A549 (cell line): ENCODE measurements around the gene CCL4.

Source experiments
- CHD4 ChIP-seq: fragments of 200-600 bp; sonication (generic); IDR thresholded peaks from 2 replicates; pipeline ENCODE4 v1.6.1; 2016; ENCODE audit warnings: antibody characterized with exemption, mild to moderate bottlenecking, borderline replicate concordance
- CTCF ChIP-seq: fragments of >200 bp; sonication (Bioruptor Twin); formaldehyde crosslinking; IDR thresholded peaks from 3 replicates; pipeline ENCODE4 v1.5.1; 2016
- E2F6 ChIP-seq: IDR thresholded peaks from 2 replicates; pipeline ENCODE4 v1.6.1; 2012; ENCODE audit warnings: low read depth, borderline replicate concordance
- NR3C1 ChIP-seq: fragments of >200 bp; sonication (Bioruptor Twin); formaldehyde crosslinking; IDR thresholded peaks from 3 replicates; pipeline ENCODE4 v1.6.1; 2017
- PHF8 ChIP-seq: fragments of 200-600 bp; sonication (generic); IDR thresholded peaks from 2 replicates; pipeline ENCODE4 v1.6.1; 2016; ENCODE audit warnings: low read depth, mild to moderate bottlenecking, antibody characterized with exemption, moderate library complexity, borderline replicate concordance
- POLR2AphosphoS2 ChIP-seq: conservative IDR thresholded peaks from 2 replicates; pipeline ENCODE4 v1.6.1; 2012; ENCODE audit warnings: low read length, improper control_type of control experiment, inconsistent platforms
- USF2 ChIP-seq: fragments of 450-650 bp; IDR thresholded peaks from 2 replicates; pipeline ENCODE4 v1.6.1; 2014; ENCODE audit warnings: antibody characterized with exemption
- ZSCAN20 ChIP-seq: fragments of 250-450 bp; sonication (Bioruptor Pico); IDR thresholded peaks from 2 replicates; pipeline ENCODE4 v1.8.0; 2022; ENCODE audit warnings: mild to moderate bottlenecking, moderate library complexity

- TF ChIP-seq CTCF, result no peak
- TF ChIP-seq USF2, result no peak
- no peak for TF ChIP-seq ZSCAN20 (CRISPR knock-in tag)
- TF ChIP-seq CHD4, result no peak
- no peak for TF ChIP-seq E2F6
- TF ChIP-seq POLR2AphosphoS2, result no peak
- no peak for TF ChIP-seq NR3C1
- no peak for TF ChIP-seq PHF8
These were observed 26.0 kb downstream of the CCL4 start for GRCh38 chr17:36129616-36130015.
